HG03432 (cell line): ENCODE measurements around the gene DAAM1.

Source experiments
- ATAC-seq: cut with Tn5 transposase; IDR thresholded peaks from one replicate; pipeline ENCODE4 v1.9.1; 2021; ENCODE audit warnings: mild to moderate bottlenecking, moderate library complexity; ENCODE audit not compliant: unreplicated experiment

DAAM1 gene

GRCh38 chr14:59356767-59357166 is 168.3 kb downstream of the DAAM1 start:
- peak; percentile 76 for ATAC-seq

- no peak for ATAC-seq
Measured at GRCh38 chr14:59358102-59358501, 169.6 kb downstream of the DAAM1 start.

GRCh38 chr14:59358784-59359183 is 170.3 kb downstream of the DAAM1 start:
- no peak for ATAC-seq

GRCh38 chr14:59359431-59360124 is 171.1 kb downstream of the DAAM1 start:
- ATAC-seq: no peak

- no peak for ATAC-seq
Measured at GRCh38 chr14:59360233-59360632, 171.8 kb downstream of the DAAM1 start.

- no peak for ATAC-seq
Measured at GRCh38 chr14:59360923-59361794, 172.7 kb downstream of the DAAM1 start.

GRCh38 chr14:59362513-59362912 is 174.0 kb downstream of the DAAM1 start:
- ATAC-seq: no peak

- ATAC-seq: no peak
Measured at GRCh38 chr14:59363531-59364226, 175.2 kb downstream of the DAAM1 start.

GRCh38 chr14:59370158-59370742 is 181.8 kb downstream of the DAAM1 start:
- no peak for ATAC-seq

GRCh38 chr14:59371771-59372170 is 183.3 kb downstream of the DAAM1 start:
- ATAC-seq: no peak

GRCh38 chr14:59374048-59374447 is 185.6 kb downstream of the DAAM1 start:
- ATAC-seq: no peak

GRCh38 chr14:59376686-59377085 is 188.2 kb downstream of the DAAM1 start:
- ATAC-seq: no peak

- no peak for ATAC-seq
Measured at GRCh38 chr14:59377491-59377890, 189.0 kb downstream of the DAAM1 start.

GRCh38 chr14:59377991-59378601 is 189.6 kb downstream of the DAAM1 start:
- no peak for ATAC-seq

GRCh38 chr14:59389936-59390335 is 201.5 kb downstream of the DAAM1 start:
- ATAC-seq: no peak

- no peak for ATAC-seq
Measured at GRCh38 chr14:59391388-59391787, 202.9 kb downstream of the DAAM1 start.

- no peak for ATAC-seq
Measured at GRCh38 chr14:59394268-59394667, 205.8 kb downstream of the DAAM1 start.

GRCh38 chr14:59395672-59396071 is 207.2 kb downstream of the DAAM1 start:
- no peak for ATAC-seq

GRCh38 chr14:59398841-59399240 is 210.4 kb downstream of the DAAM1 start:
- ATAC-seq: no peak

- no peak for ATAC-seq
Measured at GRCh38 chr14:59406454-59407245, 218.2 kb downstream of the DAAM1 start.
